ENCODE data around the gene GLG1. TPM values are rescaled to one million over a fixed set of nuclear protein-coding genes. Genes with fewer than 3 reads are reported as not detected.

Gene GLG1
- total RNA-seq, 1 donor from 2014 or later, result 153 TPM

- peaks cover 37% of the 10 kb centered on the region for H3K36me3 ChIP-seq (ENCODE audit: insufficient read depth, low read length)
- H4K20me1 ChIP-seq (ENCODE audit: insufficient read depth, low read length), result peaks cover 31% of the 10 kb centered on the region
- H3K9ac ChIP-seq (ENCODE audit: low read length), result no peak overlapping the region
- no peaks in the 10 kb centered on the region for H3K36me3 Mint-ChIP-seq (ENCODE audit: low read depth, unreplicated experiment)
- no peak overlapping the region for H3K27ac Mint-ChIP-seq (ENCODE audit: unreplicated experiment)
- no peak overlapping the region for H3K27ac ChIP-seq (ENCODE audit: low read depth, low read length)
- H2AFZ ChIP-seq (ENCODE audit: low read depth, low read length), result no peak overlapping the region
- FAIRE-seq (no peak), DNase-seq (ENCODE audit: low read depth) (no peak)
- H3K4me3 ChIP-seq (ENCODE audit: insufficient read depth, low read depth, low read length), result no peak overlapping the region
- H3K79me2 ChIP-seq (ENCODE audit: insufficient read depth, low read length), result peaks cover 65% of the 10 kb centered on the region
- no peaks in the 10 kb centered on the region for H3K9me3 ChIP-seq (ENCODE audit: insufficient read depth, low read depth, low read length)
- no peaks in the 10 kb centered on the region for H3K27me3 Mint-ChIP-seq (ENCODE audit: low read depth, unreplicated experiment)
- no peak overlapping the region for H3K4me3 Mint-ChIP-seq (ENCODE audit: unreplicated experiment)
- H3K4me2 ChIP-seq (ENCODE audit: low read length), result no peak overlapping the region
- H3K27me3 ChIP-seq (ENCODE audit: insufficient read depth, low read length), result no peaks in the 10 kb centered on the region
- H3K9me3 Mint-ChIP-seq (ENCODE audit: unreplicated experiment), result no peaks in the 10 kb centered on the region
- peaks cover 12% of the 10 kb centered on the region for H3K4me1 Mint-ChIP-seq (ENCODE audit: low read depth, unreplicated experiment)
- TF ChIP-seq, protein P1, sequence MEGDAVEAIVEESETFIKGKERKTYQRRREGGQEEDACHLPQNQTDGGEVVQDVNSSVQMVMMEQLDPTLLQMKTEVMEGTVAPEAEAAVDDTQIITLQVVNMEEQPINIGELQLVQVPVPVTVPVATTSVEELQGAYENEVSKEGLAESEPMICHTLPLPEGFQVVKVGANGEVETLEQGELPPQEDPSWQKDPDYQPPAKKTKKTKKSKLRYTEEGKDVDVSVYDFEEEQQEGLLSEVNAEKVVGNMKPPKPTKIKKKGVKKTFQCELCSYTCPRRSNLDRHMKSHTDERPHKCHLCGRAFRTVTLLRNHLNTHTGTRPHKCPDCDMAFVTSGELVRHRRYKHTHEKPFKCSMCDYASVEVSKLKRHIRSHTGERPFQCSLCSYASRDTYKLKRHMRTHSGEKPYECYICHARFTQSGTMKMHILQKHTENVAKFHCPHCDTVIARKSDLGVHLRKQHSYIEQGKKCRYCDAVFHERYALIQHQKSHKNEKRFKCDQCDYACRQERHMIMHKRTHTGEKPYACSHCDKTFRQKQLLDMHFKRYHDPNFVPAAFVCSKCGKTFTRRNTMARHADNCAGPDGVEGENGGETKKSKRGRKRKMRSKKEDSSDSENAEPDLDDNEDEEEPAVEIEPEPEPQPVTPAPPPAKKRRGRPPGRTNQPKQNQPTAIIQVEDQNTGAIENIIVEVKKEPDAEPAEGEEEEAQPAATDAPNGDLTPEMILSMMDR (IDR thresholded peaks at IDR 0.05; ENCODE audit: insufficient read depth, low read depth, low read length), result no peak
- TF ChIP-seq EZH2 (IDR thresholded peaks at IDR 0.05; ENCODE audit: insufficient read depth, low read length), result no peak
- peaks cover 11% of the 10 kb centered on the region for H3K4me1 ChIP-seq (ENCODE audit: insufficient read depth, low read length)
Measured at GRCh38 chr16:74649839-74650504, 43.1 kb upstream of the GLG1 start.

GRCh38 chr16:74641969-74642368, 35.1 kb upstream of the GLG1 start:
- Mint-ChIP-seq H3K27me3 (ENCODE audit: low read depth, unreplicated experiment) (no peaks in the 10 kb centered on the region), H3K4me3 (ENCODE audit: unreplicated experiment) (no peak overlapping the region), H3K27ac (ENCODE audit: unreplicated experiment) (no peak overlapping the region), H3K4me1 (ENCODE audit: low read depth, unreplicated experiment) (peaks cover 6% of the 10 kb centered on the region), H3K36me3 (ENCODE audit: low read depth, unreplicated experiment) (peaks cover 8% of the 10 kb centered on the region), H3K9me3 (ENCODE audit: unreplicated experiment) (no peaks in the 10 kb centered on the region)
- H3K4me1 ChIP-seq (ENCODE audit: insufficient read depth, low read length), result peaks cover 5% of the 10 kb centered on the region
- no peaks in the 10 kb centered on the region for H3K27me3 ChIP-seq (ENCODE audit: insufficient read depth, low read length)
- no peak overlapping the region for H3K4me3 ChIP-seq (ENCODE audit: insufficient read depth, low read depth, low read length)
- peaks cover 39% of the 10 kb centered on the region for H3K36me3 ChIP-seq (ENCODE audit: insufficient read depth, low read length)
- H3K27ac ChIP-seq (ENCODE audit: low read depth, low read length), result no peak overlapping the region
- no peak for TF ChIP-seq EZH2 (IDR thresholded peaks at IDR 0.05; ENCODE audit: insufficient read depth, low read length)
- TF ChIP-seq, protein P1 (IDR thresholded peaks at IDR 0.05; ENCODE audit: insufficient read depth, low read depth, low read length), result no peak
- H3K4me2 ChIP-seq (ENCODE audit: low read length), result no peak overlapping the region
- no peak overlapping the region for H2AFZ ChIP-seq (ENCODE audit: low read depth, low read length)
- H3K79me2 ChIP-seq (ENCODE audit: insufficient read depth, low read length), result peaks cover 7% of the 10 kb centered on the region
- FAIRE-seq (no peak), DNase-seq (ENCODE audit: low read depth) (no peak)
- peaks cover 2% of the 10 kb centered on the region for H4K20me1 ChIP-seq (ENCODE audit: insufficient read depth, low read length)
- no peaks in the 10 kb centered on the region for H3K9me3 ChIP-seq (ENCODE audit: insufficient read depth, low read depth, low read length)
- H3K9ac ChIP-seq (ENCODE audit: low read length), result no peak overlapping the region

DNA sequence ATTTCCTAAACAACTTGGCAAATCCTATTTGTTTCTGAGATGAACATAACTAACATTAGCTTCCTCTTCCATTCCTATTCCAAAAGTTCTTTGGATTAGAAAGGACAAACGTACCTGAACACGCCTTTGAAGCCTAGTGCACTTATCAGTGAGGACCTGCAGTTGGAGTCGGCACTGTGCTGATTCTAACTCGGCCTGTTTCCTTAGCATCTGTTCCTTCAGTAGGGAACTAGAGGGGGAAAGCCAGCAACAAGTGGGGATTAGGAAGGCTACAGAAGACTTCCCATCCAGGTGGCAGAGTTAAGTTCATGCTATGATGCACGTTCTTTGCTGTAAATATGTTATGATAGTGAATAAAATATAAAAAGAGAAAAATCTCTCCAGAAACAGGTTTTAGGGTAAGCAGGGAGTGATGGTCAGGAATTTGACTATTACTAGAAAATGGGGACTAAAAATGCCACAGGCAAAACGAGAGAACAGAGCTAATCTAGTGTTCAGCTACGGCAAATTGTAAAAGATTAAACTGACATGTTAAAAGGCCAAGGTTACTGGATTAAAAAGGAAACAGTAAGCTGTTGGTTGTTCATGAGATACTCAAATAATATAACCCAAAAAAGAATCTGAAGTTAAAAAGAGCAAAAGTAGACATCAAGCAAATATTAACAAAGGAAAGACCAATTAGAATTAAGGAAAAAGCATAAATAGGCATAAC, 31.0 kb upstream of the GLG1 start:
- H3K36me3 ChIP-seq (ENCODE audit: insufficient read depth, low read length), result peaks cover 29% of the 10 kb centered on the region
- TF ChIP-seq, protein P1 (IDR thresholded peaks at IDR 0.05; ENCODE audit: insufficient read depth, low read depth, low read length), result no peak
- no peak for TF ChIP-seq EZH2 (IDR thresholded peaks at IDR 0.05; ENCODE audit: insufficient read depth, low read length)
- no peaks in the 10 kb centered on the region for H4K20me1 ChIP-seq (ENCODE audit: insufficient read depth, low read length)
- Mint-ChIP-seq H3K27ac (ENCODE audit: unreplicated experiment) (no peak overlapping the region), H3K4me3 (ENCODE audit: unreplicated experiment) (no peak overlapping the region), H3K4me1 (ENCODE audit: low read depth, unreplicated experiment) (peaks cover 2% of the 10 kb centered on the region), H3K27me3 (ENCODE audit: low read depth, unreplicated experiment) (no peaks in the 10 kb centered on the region), H3K36me3 (ENCODE audit: low read depth, unreplicated experiment) (peaks cover 3% of the 10 kb centered on the region), H3K9me3 (ENCODE audit: unreplicated experiment) (no peaks in the 10 kb centered on the region)
- no peaks in the 10 kb centered on the region for H3K4me1 ChIP-seq (ENCODE audit: insufficient read depth, low read length)
- DNase-seq (ENCODE audit: low read depth) (no peak), FAIRE-seq (no peak)
- no peak overlapping the region for H3K9ac ChIP-seq (ENCODE audit: low read length)
- no peak overlapping the region for H3K27ac ChIP-seq (ENCODE audit: low read depth, low read length)
- no peak overlapping the region for H2AFZ ChIP-seq (ENCODE audit: low read depth, low read length)
- H3K79me2 ChIP-seq (ENCODE audit: insufficient read depth, low read length), result peaks cover 4% of the 10 kb centered on the region
- no peak overlapping the region for H3K4me3 ChIP-seq (ENCODE audit: insufficient read depth, low read depth, low read length)
- no peaks in the 10 kb centered on the region for H3K27me3 ChIP-seq (ENCODE audit: insufficient read depth, low read length)
- no peaks in the 10 kb centered on the region for H3K9me3 ChIP-seq (ENCODE audit: insufficient read depth, low read depth, low read length)
- no peak overlapping the region for H3K4me2 ChIP-seq (ENCODE audit: low read length)
